K562 (cell line): ENCODE measurements around the gene WDR1.

Source experiments
- CTCF ChIP-seq, 3 experiments: IDR thresholded peaks in 2 of 3; conservative IDR thresholded peaks in 1 of 3; 2 replicates each; pipeline ENCODE4 v1.5.1; 2011 to 2012; ENCODE audit warnings: low read length in 3 of 3, mild to moderate bottlenecking in 3 of 3, control low read depth in 2 of 3, improper control_type of control experiment in 1 of 3, inconsistent platforms in 1 of 3, low read depth in 1 of 3, mixed read lengths in 1 of 3, moderate library complexity in 1 of 3; ENCODE audit not compliant: insufficient read depth in 2 of 3
- ELF1 ChIP-seq: fragments of 200-800 bp; sonication (Bioruptor generic); IDR thresholded peaks from 2 replicates; pipeline ENCODE4 v1.6.1; 2016; ENCODE audit warnings: missing genetic modification characterization, missing compliant biosample characterization
- ZBTB43 ChIP-seq: sonication (generic); formaldehyde crosslinking; IDR thresholded peaks from 2 replicates; pipeline ENCODE4 v1.8.0; 2023; ENCODE audit warnings: mild to moderate bottlenecking, missing genetic modification reagents

GRCh38 chr4:10109995-10110670 is 6.5 kb downstream of the WDR1 start:
- TF ChIP-seq ELF1 (tag), result no peak
- TF ChIP-seq CTCF (IDR thresholded peaks at IDR 0.05 in 2 of 3, conservative IDR thresholded peaks at IDR 0.05 in 1 of 3; ENCODE audit: insufficient read depth in 2 of 3, low read depth in 1 of 3, low read length in 3 of 3), result no peak
- no peak for TF ChIP-seq ZBTB43 (CRISPR knock-in tag)
